KMS-11 (cell line): Measurements from ENCODE around the gene ZNF423.

Experiments used
- H2AFZ ChIP-seq: fragments of 200-600 bp; sonication (generic); 2 replicates; pipeline ENCODE4 v1.6.1; 2016; ENCODE audit warnings: antibody characterized with exemption, mixed run types, low read depth
- H3K27ac ChIP-seq: fragments of 200-600 bp; sonication (generic); 2 replicates; pipeline ENCODE4 v1.6.1; 2016; ENCODE audit warnings: mild to moderate bottlenecking, mixed run types
- H3K27me3 ChIP-seq: fragments of 200-600 bp; sonication (generic); 2 replicates; pipeline ENCODE4 v1.6.1; 2017; ENCODE audit warnings: mild to moderate bottlenecking, low read depth, mixed run types, moderate library complexity; ENCODE audit not compliant: insufficient read depth
- H3K36me3 ChIP-seq: fragments of 200-600 bp; sonication (generic); 2 replicates; pipeline ENCODE4 v1.6.1; 2017; ENCODE audit warnings: mild to moderate bottlenecking, mixed run types; ENCODE audit not compliant: insufficient read depth
- H3K4me1 ChIP-seq: fragments of 200-600 bp; sonication (generic); 2 replicates; pipeline ENCODE4 v1.6.1; 2016; ENCODE audit warnings: mild to moderate bottlenecking, low read depth, mixed run types; ENCODE audit not compliant: poor library complexity, severe bottlenecking
- H3K4me2 ChIP-seq: fragments of 200-600 bp; sonication (generic); 2 replicates; pipeline ENCODE4 v1.7.0; 2016; ENCODE audit warnings: mild to moderate bottlenecking, mixed run types
- H3K4me3 ChIP-seq: fragments of 200-600 bp; sonication (generic); IDR thresholded peaks from 2 replicates; pipeline ENCODE4 v1.6.1; 2017; ENCODE audit warnings: low read depth, low read length, mixed read lengths; ENCODE audit not compliant: insufficient read depth
- H3K79me2 ChIP-seq: fragments of 200-600 bp; sonication (generic); 2 replicates; pipeline ENCODE4 v1.6.1; 2016; ENCODE audit warnings: low read depth, mixed run types; ENCODE audit not compliant: insufficient read depth
- H3K9ac ChIP-seq: fragments of 200-600 bp; sonication (generic); 2 replicates; pipeline ENCODE4 v1.6.1; 2016; ENCODE audit warnings: mild to moderate bottlenecking, mixed run types
- H4K20me1 ChIP-seq: fragments of 200-600 bp; sonication (generic); 2 replicates; pipeline ENCODE4 v1.6.1; 2016; ENCODE audit warnings: mild to moderate bottlenecking, mixed run types; ENCODE audit not compliant: insufficient read depth
- TF ChIP-seq, protein P1 (sequence below): fragments of 200-600 bp; sonication (generic); conservative IDR thresholded peaks from 2 replicates; pipeline ENCODE4 v1.6.1; 2017; ENCODE audit warnings: low read depth, mild to moderate bottlenecking, antibody characterized with exemption, low read length, moderate library complexity, mixed read lengths

ZNF423 gene

GRCh38 chr16:49836218-49836617 lies 19.7 kb downstream of the ZNF423 start:
- no peaks in the 10 kb centered on the region; the same call in 1 of the 2 replicates for H3K27me3 ChIP-seq

GRCh38 chr16:49835161-49835777 lies 20.6 kb downstream of the ZNF423 start:
- no peak overlapping the region for H3K4me3 ChIP-seq
- H3K9ac ChIP-seq, result no peak overlapping the region
- H3K27ac ChIP-seq, result no peak overlapping the region
- no peaks in the 10 kb centered on the region for H3K79me2 ChIP-seq
- no peaks in the 10 kb centered on the region for H4K20me1 ChIP-seq
- no peaks in the 10 kb centered on the region; the same call in 1 of the 2 replicates for H3K27me3 ChIP-seq
- H3K36me3 ChIP-seq, result no peaks in the 10 kb centered on the region
- H3K4me1 ChIP-seq, result no peaks in the 10 kb centered on the region
- TF ChIP-seq, protein P1, sequence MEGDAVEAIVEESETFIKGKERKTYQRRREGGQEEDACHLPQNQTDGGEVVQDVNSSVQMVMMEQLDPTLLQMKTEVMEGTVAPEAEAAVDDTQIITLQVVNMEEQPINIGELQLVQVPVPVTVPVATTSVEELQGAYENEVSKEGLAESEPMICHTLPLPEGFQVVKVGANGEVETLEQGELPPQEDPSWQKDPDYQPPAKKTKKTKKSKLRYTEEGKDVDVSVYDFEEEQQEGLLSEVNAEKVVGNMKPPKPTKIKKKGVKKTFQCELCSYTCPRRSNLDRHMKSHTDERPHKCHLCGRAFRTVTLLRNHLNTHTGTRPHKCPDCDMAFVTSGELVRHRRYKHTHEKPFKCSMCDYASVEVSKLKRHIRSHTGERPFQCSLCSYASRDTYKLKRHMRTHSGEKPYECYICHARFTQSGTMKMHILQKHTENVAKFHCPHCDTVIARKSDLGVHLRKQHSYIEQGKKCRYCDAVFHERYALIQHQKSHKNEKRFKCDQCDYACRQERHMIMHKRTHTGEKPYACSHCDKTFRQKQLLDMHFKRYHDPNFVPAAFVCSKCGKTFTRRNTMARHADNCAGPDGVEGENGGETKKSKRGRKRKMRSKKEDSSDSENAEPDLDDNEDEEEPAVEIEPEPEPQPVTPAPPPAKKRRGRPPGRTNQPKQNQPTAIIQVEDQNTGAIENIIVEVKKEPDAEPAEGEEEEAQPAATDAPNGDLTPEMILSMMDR, result no peak
- no peak overlapping the region for H2AFZ ChIP-seq
- no peak overlapping the region for H3K4me2 ChIP-seq

More at GRCh38 chr16:49836218-49836617, 19.7 kb downstream of the ZNF423 start:
- TF ChIP-seq, protein P1, result no peak
- no peaks in the 10 kb centered on the region for H3K79me2 ChIP-seq
- H3K4me3 ChIP-seq, result no peak overlapping the region
- no peaks in the 10 kb centered on the region for H4K20me1 ChIP-seq
- no peak overlapping the region for H3K9ac ChIP-seq
- no peaks in the 10 kb centered on the region for H3K4me1 ChIP-seq
- no peaks in the 10 kb centered on the region for H3K36me3 ChIP-seq
- H3K4me2 ChIP-seq, result no peak overlapping the region
- H3K27ac ChIP-seq, result no peak overlapping the region
- H2AFZ ChIP-seq, result no peak overlapping the region

DNA sequence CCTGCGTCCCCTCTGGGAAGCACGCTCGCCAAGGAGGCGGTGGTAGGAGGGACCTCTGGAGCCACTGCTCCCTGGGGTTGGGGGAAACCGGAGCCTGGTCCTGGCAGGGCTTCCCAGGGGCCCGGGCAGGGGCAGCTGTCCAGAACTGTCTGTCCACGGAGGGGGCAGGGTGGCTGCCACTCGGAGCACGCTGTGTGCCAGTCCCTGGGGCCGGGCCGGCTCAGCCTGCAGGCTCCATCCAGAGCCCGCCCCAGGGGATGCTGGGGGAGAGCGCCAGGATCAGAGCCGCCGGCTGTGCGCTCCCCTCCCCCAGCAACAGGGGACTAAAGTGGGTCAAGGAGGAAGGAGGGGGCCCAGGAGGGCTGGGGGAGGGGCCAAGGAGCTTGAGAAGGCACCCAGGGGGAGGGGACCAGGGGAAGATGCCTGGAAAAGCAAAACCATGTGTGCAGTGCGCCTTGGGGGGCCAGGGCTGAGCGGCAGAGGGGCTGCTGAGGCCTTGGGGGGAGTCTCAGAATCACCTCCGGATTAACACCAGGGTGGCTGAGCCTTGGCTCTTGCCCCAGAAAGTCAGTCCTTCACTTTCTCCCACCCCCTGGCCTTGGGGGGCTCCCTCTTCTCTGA lies 21.3 kb downstream of the ZNF423 start:
- H3K79me2 ChIP-seq, result no peaks in the 10 kb centered on the region
- no peak overlapping the region for H3K27ac ChIP-seq
- H2AFZ ChIP-seq, result no peak overlapping the region
- H4K20me1 ChIP-seq, result no peaks in the 10 kb centered on the region
- H3K4me1 ChIP-seq, result no peaks in the 10 kb centered on the region
- no peak overlapping the region for H3K4me2 ChIP-seq
- H3K27me3 ChIP-seq, result no peaks in the 10 kb centered on the region; the same call in 1 of the 2 replicates
- H3K36me3 ChIP-seq, result no peaks in the 10 kb centered on the region
- no peak overlapping the region for H3K4me3 ChIP-seq
- TF ChIP-seq, protein P1, result no peak
- H3K9ac ChIP-seq, result no peak overlapping the region

DNA sequence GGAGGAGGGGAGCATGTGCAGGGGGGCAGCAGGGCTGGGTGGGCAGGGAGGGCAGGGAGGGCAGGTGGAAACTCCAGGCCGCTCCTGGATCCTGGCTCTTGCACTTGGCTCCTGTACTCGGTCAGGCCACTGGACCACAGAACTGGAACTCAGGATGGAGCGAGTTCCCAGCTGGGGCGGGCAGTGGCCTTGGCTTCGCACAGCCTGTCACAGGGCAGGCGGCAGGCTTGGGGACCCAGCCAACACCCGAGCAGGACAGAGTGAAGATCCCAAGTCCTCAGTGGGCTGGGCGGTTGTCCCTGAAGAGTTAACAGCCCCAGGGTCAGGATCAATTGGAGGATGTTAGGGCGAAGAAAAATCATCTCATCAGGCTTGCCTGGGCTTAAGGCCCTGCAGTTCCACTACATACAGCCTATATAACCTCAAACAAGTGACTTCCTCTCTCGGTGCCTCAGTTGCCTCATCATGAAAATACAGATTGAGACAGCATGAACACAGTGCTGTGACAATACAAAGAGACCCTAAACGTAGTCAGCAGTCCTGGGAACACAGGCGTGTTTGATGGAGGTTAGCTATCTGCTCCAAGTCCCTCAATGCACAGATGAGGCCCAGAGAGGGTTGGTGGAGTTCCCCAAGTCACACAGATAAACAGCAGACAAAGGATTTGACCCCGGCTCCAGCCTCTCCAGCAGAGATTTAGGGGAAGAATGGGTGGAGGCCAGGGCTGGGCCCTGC lies 21.9 kb downstream of the ZNF423 start:
- Histone ChIP-seq H2AFZ (no peak overlapping the region), H3K36me3 (no peaks in the 10 kb centered on the region), H3K4me2 (no peak overlapping the region), H3K79me2 (no peaks in the 10 kb centered on the region), H3K9ac (no peak overlapping the region), H3K4me3 (no peak overlapping the region), H3K27me3 (no peaks in the 10 kb centered on the region; the same call in 1 of the 2 replicates), H4K20me1 (no peaks in the 10 kb centered on the region), H3K27ac (no peak overlapping the region), H3K4me1 (no peaks in the 10 kb centered on the region)
- TF ChIP-seq, protein P1, result no peak
